A549 (cell line): Measurements from ENCODE around the gene CFLAR.

Experiments used
- CTCF ChIP-seq: fragments of >200 bp; sonication (Bioruptor Twin); formaldehyde crosslinking; IDR thresholded peaks from 3 replicates; pipeline ENCODE4 v1.5.1; 2016
- ELK1 ChIP-seq: fragments of 150-350 bp; IDR thresholded peaks from 2 replicates; pipeline ENCODE4 v1.6.1; 2014; ENCODE audit warnings: low read depth, mild to moderate bottlenecking, low read length
- HDAC2 ChIP-seq: fragments of 200-600 bp; sonication (generic); IDR thresholded peaks from 2 replicates; pipeline ENCODE4 v1.6.1; 2016
- JUN ChIP-seq, 2 experiments: fragments of >200 bp; sonication (Bioruptor Twin); formaldehyde crosslinking; IDR thresholded peaks; 2 replicates in 1 of 2; 3 replicates in 1 of 2; pipeline ENCODE4 v1.6.1; 2016 to 2017
- MAZ ChIP-seq: fragments of 150-350 bp; IDR thresholded peaks from 2 replicates; pipeline ENCODE4 v1.6.1; 2014; ENCODE audit warnings: antibody characterized with exemption, low read depth, low read length, borderline replicate concordance
- TP53 ChIP-seq: fragments of 250-450 bp; sonication (Bioruptor Pico); IDR thresholded peaks from 2 replicates; pipeline ENCODE4 v1.5.0; 2021; ENCODE audit warnings: mild to moderate bottlenecking, moderate library complexity
- USF2 ChIP-seq: fragments of 450-650 bp; IDR thresholded peaks from 2 replicates; pipeline ENCODE4 v1.6.1; 2014; ENCODE audit warnings: antibody characterized with exemption

- TF ChIP-seq CTCF (no peak), USF2 (no peak), JUN (IDR thresholded peaks at IDR 0.05) (no peak), MAZ (no peak), ELK1 (no peak), HDAC2 (no peak), TP53 (CRISPR knock-in tag) (no peak)
Observed at GRCh38 chr2:201073071-201073470, 42.9 kb upstream of the CFLAR start.
